HG03565 (cell line): ENCODE measurements around the gene MAP3K20.
"Not testable (repeated sequence)": the region's sequence is repeated elsewhere in the genome, so short reads cannot be mapped to it uniquely, and the experiment has no call there.

Experiments
- ATAC-seq: cut with Tn5 transposase; IDR thresholded peaks from one replicate; pipeline ENCODE4 v1.9.1; 2021; ENCODE audit warnings: mild to moderate bottlenecking, moderate library complexity; ENCODE audit not compliant: unreplicated experiment

Gene MAP3K20

DNA sequence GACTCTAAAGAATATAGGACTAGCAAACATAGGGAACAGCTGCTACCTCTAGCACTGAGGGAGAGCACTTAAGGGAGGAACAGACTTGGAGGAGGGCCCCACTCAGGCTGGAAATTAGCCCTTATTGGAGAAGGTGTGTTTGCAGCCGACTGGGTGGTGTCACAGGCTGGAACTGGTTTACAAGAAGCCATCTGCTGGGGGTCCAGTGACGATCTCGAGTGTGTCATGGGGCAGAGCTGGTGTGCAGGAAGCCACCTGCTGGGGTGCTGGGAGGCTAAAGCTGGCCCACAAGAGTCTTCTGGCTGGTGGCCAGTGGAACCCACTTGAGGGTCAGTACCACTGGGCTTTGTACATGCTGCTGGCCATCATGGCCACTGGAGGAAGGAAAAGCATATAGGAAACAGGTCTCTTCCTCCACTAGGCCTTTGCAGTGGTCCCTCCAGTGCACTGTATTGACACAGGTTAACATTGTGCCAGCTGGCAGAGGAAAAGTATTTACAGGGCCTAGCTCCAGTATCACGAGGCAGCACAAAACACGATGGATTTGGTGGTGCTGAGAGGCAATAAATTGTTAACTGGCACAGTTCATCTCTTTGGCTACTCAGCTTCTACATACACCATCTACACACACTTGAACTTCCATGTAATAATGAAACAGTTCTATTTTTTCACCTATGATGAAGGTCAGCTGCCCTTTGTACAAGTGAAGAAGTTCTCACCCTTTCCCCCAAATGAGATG, 43.6 kb downstream of the MAP3K20 start:
- peak; percentile 23 for ATAC-seq

- ATAC-seq = no peak
These were observed 44.3 kb downstream of the MAP3K20 start for GRCh38 chr2:173119944-173120343.

- no peak for ATAC-seq
These were observed 47.3 kb downstream of the MAP3K20 start for GRCh38 chr2:173122936-173123335.

GRCh38 chr2:173124441-173124840, 48.8 kb downstream of the MAP3K20 start:
- ATAC-seq = no peak

DNA sequence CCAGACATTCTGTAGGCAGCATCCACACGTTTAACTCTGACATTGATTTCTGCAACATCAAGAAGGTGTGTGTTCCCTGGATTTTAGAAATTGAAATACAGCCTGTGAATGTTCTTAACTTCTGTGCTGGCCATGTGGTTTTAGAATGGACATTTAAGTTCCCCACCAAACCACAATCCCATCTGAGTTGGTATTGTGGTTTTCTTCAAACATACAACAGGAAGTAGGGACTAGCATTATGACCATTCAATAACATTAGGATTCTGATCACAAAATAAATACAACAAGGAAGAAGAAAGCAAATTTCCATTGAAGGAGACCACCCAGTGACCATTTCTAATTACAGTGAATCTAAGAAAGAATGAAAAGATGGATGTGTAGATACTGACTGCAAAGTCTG, 51.2 kb downstream of the MAP3K20 start:
- no peak for ATAC-seq

GRCh38 chr2:173128132-173128531, 52.5 kb downstream of the MAP3K20 start:
- not testable (repeated sequence) for ATAC-seq

DNA sequence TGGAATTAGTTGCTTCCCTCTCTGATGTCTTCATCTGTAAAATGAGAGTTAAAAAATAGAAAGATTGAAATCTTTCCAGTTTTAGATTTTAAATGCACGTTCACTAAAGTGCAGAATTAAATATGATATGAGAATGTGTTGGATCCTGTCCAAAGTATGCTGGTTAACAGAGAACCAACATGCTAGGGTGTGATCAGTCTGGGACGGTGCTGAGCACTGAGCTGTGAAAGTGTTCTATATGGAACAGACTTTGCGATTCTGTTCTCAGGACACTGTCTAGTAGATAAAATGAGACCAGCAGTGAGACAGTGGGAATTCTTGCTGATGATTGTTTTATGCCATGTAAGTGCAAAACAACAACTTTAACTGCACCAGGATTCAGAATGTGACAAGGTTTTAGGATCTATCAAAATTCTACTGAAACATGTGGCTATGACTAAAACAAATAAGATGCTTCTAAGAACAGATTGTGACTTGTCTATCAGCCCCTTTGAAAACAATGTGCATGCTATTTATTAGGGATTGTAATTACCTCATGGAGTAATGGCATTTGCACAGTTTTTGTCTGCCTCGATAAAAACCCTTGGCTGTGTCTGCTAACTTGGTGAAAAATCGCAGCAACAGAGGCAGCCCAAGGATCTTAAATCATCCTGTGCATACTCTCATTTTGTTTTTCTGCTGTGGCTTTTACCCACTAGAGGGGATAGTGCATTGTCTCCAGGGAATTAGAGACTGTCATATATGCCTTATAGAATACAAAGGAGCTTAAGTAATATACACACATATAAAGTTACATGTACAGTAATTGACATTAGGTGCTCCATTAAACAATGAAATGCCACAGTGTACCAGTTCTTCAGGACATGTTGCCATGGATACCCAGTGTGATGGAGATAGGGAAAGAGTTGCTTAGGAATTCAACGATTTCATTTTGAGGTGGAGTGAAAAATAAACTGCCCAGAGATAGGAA, 55.1 kb downstream of the MAP3K20 start:
- no peak for ATAC-seq

DNA sequence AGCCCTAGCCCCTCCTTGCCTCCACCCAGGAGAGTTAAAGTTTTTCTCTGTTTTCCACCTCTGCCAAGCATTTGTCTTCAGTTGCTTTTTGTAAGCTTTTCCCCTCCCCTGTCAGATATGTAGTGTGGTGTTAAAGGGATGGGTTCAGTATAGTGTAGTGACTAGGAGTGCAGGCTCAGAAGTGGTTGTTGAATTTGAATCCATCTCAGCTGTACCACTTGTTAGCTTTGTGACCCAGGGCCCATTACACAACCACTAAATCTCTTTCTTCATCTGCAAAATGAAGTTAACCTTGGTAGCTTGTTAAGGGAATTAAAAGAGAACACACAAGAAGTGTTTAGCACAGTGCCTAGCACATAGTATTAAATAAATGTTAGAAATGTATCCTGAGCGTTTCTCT, 56.9 kb downstream of the MAP3K20 start:
- no peak for ATAC-seq

- no peak for ATAC-seq
These were observed 59.1 kb downstream of the MAP3K20 start for GRCh38 chr2:173134703-173135102.

DNA sequence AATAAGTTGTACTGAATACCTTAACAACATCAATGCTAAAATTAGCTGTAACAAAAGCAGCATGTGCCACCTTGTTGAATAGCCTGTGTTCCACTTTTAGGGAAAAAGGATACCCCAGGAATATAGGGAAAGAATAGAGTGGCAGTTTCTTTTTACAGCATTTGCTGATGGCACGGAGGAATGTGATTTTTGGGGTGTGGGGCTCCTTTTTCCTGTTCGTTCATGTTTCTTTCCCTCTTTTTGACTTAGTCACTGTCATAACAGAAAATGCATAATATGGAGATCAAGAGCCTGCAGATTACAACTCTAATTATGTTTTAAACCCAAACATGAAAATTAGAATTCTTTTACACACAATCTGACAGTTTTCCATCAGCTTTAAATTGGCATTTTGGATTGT, 60.4 kb downstream of the MAP3K20 start:
- no peak for ATAC-seq

GRCh38 chr2:173136599-173136998, 61.0 kb downstream of the MAP3K20 start:
- ATAC-seq = no peak

- ATAC-seq = no peak
These were observed 62.0 kb downstream of the MAP3K20 start for GRCh38 chr2:173137610-173138009.

DNA sequence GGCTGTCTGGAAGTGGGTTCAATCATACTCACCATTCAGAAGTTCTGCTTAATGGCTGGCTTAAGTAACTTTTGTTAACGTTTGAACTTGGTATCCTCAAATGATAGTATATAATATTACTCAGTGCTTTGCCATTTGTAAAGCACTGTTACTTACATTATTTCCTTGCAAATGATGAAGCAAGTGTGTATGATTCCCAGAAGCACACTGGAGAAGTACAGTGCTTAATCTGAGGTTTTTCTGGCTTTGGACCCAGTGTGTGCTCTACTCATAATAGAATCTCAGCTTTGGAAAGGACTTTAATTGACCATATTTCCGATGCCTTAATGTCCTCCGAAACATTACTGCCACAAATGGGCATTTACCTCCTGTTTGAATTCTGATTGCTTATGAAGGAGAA, 63.3 kb downstream of the MAP3K20 start:
- ATAC-seq = no peak

DNA sequence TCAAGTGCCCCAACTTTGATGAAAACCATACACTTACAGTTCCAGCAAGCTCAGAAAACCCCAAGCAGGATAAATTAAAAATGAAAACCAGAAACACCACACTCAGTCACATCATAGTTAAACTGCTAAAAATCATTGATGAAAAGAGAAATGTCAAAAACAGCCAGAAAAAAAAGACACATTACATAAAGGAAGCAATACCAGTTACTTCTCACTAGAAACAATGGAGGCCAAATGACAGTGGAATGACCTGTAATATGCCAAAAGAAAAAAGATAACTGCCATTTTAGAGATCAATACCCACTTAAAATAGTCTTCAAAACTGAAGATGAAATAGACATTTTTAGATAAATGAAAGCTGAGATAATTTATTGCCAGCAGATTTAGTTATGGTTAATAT, 66.0 kb downstream of the MAP3K20 start:
- no peak for ATAC-seq

- ATAC-seq = no peak
These were observed 69.8 kb downstream of the MAP3K20 start for GRCh38 chr2:173145454-173145853.

- ATAC-seq = no peak
These were observed 70.9 kb downstream of the MAP3K20 start for GRCh38 chr2:173146590-173146989.

DNA sequence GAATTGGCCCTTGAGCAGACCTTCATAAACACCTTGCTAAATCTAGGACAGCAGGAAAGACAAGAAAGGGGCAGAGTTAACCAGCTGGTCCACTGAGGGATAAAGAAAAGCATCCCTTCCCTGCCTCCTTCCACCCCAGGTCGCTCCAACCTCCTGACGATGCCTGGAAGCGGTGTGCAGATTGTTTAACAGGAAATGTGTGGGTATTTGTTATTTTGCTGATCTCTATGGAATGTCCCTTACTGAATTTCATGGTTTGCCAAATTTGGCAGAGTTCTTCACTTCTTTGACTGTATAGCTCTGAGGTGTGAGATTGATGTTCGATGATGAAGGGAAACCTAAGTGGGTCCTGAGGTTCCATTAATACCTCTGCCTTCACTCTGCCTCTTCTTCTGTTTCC, 72.9 kb downstream of the MAP3K20 start:
- ATAC-seq = no peak

DNA sequence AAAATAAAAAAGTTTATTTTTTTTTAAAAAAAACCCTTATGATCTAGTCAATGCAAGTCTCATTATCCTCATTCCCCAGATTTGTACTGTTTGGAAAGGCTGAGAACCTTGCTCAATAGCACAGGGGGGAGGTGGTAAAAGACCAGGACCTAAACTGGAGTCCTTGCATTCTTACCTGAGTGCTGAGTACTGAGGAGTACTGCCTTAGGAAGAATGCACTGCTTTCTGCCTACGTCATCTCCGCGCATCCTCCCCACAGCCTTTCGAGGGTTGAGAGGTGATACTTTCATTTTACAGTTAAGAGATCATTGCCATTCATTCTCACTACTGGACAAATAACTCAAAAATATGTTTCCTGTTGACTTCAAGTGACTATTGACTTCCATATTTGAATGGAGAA, 73.8 kb downstream of the MAP3K20 start:
- ATAC-seq = no peak

DNA sequence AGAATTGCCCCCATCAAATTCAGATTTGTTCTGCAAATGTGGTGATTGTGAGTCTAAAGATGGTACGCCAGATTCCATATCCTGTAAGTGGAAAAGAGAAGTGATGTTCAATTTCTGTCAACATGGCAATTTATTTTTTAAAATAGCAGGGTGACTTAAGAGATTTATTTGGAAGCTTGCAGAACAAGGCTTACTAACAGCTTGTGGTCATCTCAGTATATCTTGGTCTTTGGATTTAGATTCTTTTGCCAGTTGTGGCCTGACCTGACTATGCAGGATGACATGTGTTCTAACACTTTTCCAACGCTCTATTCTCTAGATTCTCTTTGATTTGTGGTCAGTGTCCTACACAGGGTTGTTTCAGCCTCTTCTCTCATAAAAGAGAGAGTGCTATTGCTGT, 74.4 kb downstream of the MAP3K20 start:
- ATAC-seq = no peak

GRCh38 chr2:173150963-173151362, 75.3 kb downstream of the MAP3K20 start:
- ATAC-seq = no peak

GRCh38 chr2:173151671-173152401, 76.2 kb downstream of the MAP3K20 start:
- peak; percentile 68 for ATAC-seq
